Measurements from ENCODE around the gene ZNF280A. TPM values are rescaled to one million over a fixed set of nuclear protein-coding genes. Genes with fewer than 3 reads are reported as not detected.

Gene ZNF280A
- total and polyA plus RNA-seq, 2 of the 8 experiments (the other 6 are each of a cell fraction or from before 2014, with no cell fraction given) = 0.09 to 0.61 TPM

DNA sequence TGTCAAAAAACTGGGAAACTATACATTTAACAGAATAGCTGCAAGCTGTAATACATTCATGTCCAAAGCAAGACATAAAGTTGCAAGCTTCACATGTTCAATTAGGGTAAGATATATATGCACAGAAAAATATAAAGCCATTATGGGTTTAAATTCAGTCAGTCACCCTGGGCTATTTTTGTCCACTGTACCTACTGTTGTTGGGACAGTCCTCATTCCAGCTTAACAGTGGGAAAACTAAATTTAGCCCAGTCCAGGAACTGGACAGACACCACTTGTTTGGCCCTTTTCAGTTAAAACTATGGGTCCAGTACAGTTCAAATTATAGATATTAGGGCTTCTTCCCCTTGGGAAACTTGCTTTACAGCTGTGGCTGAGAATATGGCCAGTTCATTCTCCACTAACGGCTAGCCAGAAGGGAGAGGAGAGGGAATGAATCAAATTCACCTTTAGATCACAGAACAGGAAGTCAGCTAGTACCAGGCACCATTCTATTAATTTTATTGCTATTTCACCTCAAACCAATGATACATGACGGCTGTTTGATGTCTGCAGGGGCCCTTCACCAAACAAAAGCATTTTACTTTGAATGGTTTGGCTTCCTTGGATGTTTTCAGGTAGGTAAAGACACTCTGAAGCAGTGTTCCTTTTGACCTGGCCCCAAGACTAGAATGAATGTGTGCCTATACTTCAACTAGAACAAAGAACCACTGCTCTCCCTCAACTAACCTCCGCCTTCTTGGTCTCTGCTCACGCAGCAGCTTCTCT lies 33.8 kb downstream of the ZNF280A start:
- H3K23me2 ChIP-seq (ENCODE audit: low read depth, low read length) = no peaks in the 10 kb centered on the region
- H3K4ac ChIP-seq (replicated peaks; ENCODE audit: insufficient read length, low read depth, low read length) = no peak overlapping the region
- no peak overlapping the region for H2BK120ac ChIP-seq (replicated peaks; ENCODE audit: low read depth, low read length)
- no peak overlapping the region for H3K4me3 ChIP-seq (ENCODE audit: extremely low read depth in 1 of 4, insufficient read depth in 2 of 4, low read depth in 3 of 4, low read length in 4 of 4)
- H3K4me2 ChIP-seq (ENCODE audit: insufficient read depth in 1 of 2, low read depth in 2 of 2, low read length in 2 of 2) = 0 out of 4 replicates have a peak overlapping the region, but pooled peaks of 1 of the 2 experiments have one; percentile 11
- H3K79me1 ChIP-seq (ENCODE audit: low read depth, low read length) = no peaks in the 10 kb centered on the region
- H3K9ac ChIP-seq (replicated peaks in 1 of 4; ENCODE audit: extremely low read depth in 1 of 4, low read depth in 3 of 4, low read length in 3 of 4) = no peak overlapping the region
- no peak overlapping the region for H3K27ac ChIP-seq (ENCODE audit: low read depth, low read length)
- no peak overlapping the region for H4K91ac ChIP-seq (replicated peaks; ENCODE audit: insufficient read length, low read length)
- H3K36me3 ChIP-seq (ENCODE audit: control insufficient read depth in 2 of 4, insufficient read depth in 4 of 4, low read length in 3 of 4) = peaks cover 5 to 18% (median 9%) of the 10 kb centered on the region in 4 experiments; a peak in 7 of 8 replicates
- WGBS, 2 experiments (ENCODE audit: extremely low coverage in 1 of 2, insufficient coverage in 1 of 2, insufficient read length in 1 of 2, insufficient replicate concordance in 2 of 2, low coverage in 1 of 2, low lambda C conversion rate in 2 of 2, missing lambda C conversion rate in 1 of 2) = 77% methylated on average over 4 of the region's 4 CpGs; no CpG with 5 or more reads in 1 of the 2 experiments
- H2BK5ac ChIP-seq (ENCODE audit: low read depth, low read length) = no peak overlapping the region
- no peaks in the 10 kb centered on the region for H3K79me2 ChIP-seq (ENCODE audit: control insufficient read depth in 1 of 2, insufficient read depth in 2 of 2, low read length in 2 of 2)
- no peaks in the 10 kb centered on the region for H3K9me3 ChIP-seq (ENCODE audit: insufficient read depth in 2 of 2, low read depth in 1 of 2, low read length in 1 of 2)
- no peak overlapping the region for H2AFZ ChIP-seq (ENCODE audit: low read length)
- H4K20me1 ChIP-seq (replicated peaks in 1 of 2; ENCODE audit: control insufficient read depth in 1 of 2, insufficient read depth in 2 of 2, low read length in 2 of 2) = peaks cover 0 to 5% of the 10 kb centered on the region in 2 experiments
- H3K27me3 ChIP-seq (replicated peaks in 1 of 4; ENCODE audit: control insufficient read depth in 3 of 4, extremely low read depth in 1 of 4, insufficient read depth in 3 of 4, low read length in 3 of 4) = peaks cover 0 to 4% (median under 1%) of the 10 kb centered on the region in 4 experiments; a peak in 3 of 7 replicates
- no peak overlapping the region for H3K23ac ChIP-seq (ENCODE audit: insufficient read length)
- no peak overlapping the region for H4K8ac ChIP-seq (ENCODE audit: extremely low read depth, insufficient read depth, low read length)
- peak overlapping the region; percentile 89; the same call in 1 of the 2 replicates for H2AK5ac ChIP-seq (ENCODE audit: low read depth, low read length)
- H3K14ac ChIP-seq (ENCODE audit: insufficient read length) = no peak overlapping the region
- no peak overlapping the region for H2BK12ac ChIP-seq (ENCODE audit: low read depth, low read length)
- H2BK20ac ChIP-seq (ENCODE audit: low read length) = no peak overlapping the region
- H3K4me1 ChIP-seq (replicated peaks in 1 of 4; ENCODE audit: control insufficient read depth in 3 of 4, insufficient read depth in 4 of 4, low read length in 3 of 4) = no peaks in the 10 kb centered on the region
- no peak overlapping the region for H3K56ac ChIP-seq (replicated peaks; ENCODE audit: insufficient read length, low read depth, low read length)
- H4K5ac ChIP-seq (ENCODE audit: insufficient read length, low read depth, low read length) = no peak overlapping the region
- DNase-seq (ENCODE audit: low read depth in 1 of 2, low spot score in 2 of 2) (no peak), FAIRE-seq (peak; percentile 19)
- H2BK15ac ChIP-seq (ENCODE audit: low read length) = no peak overlapping the region
- H3K18ac ChIP-seq (ENCODE audit: extremely low read depth, low read length) = no peak overlapping the region
- ChIA-PET POLR2A (ENCODE audit: partially characterized antibody) (interaction anchor here (1.8 kb wide), 1 partner anchor 8 kb away, joined by 3 read pairs; no protein-coding TSS in a partner anchor), CTCF (ENCODE audit: partially characterized antibody) (interaction anchor here (0.6 to 2.4 kb wide), 3 partner anchors 28 to 473 kb away, joined by 3 to 5 read pairs (median 3); no protein-coding TSS in a partner anchor)
- TF ChIP-seq, protein P1, sequence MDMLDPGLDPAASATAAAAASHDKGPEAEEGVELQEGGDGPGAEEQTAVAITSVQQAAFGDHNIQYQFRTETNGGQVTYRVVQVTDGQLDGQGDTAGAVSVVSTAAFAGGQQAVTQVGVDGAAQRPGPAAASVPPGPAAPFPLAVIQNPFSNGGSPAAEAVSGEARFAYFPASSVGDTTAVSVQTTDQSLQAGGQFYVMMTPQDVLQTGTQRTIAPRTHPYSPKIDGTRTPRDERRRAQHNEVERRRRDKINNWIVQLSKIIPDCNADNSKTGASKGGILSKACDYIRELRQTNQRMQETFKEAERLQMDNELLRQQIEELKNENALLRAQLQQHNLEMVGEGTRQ (IDR thresholded peaks at IDR 0.05; ENCODE audit: low read length) = no peak
- TF ChIP-seq KDM4A (IDR thresholded peaks at IDR 0.05; ENCODE audit: low read depth, low read length, severe bottlenecking) (no peak), SP4 (IDR thresholded peaks at IDR 0.05; ENCODE audit: low read length) (no peak), POLR2AphosphoS5 (IDR thresholded peaks at IDR 0.05; ENCODE audit: low read depth, low read length) (no peak), RBBP5 (IDR thresholded peaks at IDR 0.05; ENCODE audit: borderline replicate concordance, low read depth, low read length) (no peak), KDM5A (IDR thresholded peaks at IDR 0.05; ENCODE audit: low read length) (no peak), SIRT6 (IDR thresholded peaks at IDR 0.05; ENCODE audit: low read length) (no peak), RXRA (IDR thresholded peaks at IDR 0.05; ENCODE audit: insufficient read depth, low read depth, low read length) (no peak), EGR1 (IDR thresholded peaks at IDR 0.05; ENCODE audit: borderline replicate concordance, low read depth, low read length) (no peak), JUND (IDR thresholded peaks at IDR 0.05; ENCODE audit: low read length) (no peak)

All from H1 (cell line).